Measurements from ENCODE around the gene CXCL12.

GRCh38 chr10:44348496-44348895 is 36.4 kb downstream of the CXCL12 start:
- TF ChIP-seq CTCF (IDR thresholded peaks at IDR 0.05; ENCODE audit: insufficient read depth, low read length) (no peak), POLR2AphosphoS5 (IDR thresholded peaks at IDR 0.05; ENCODE audit: low read depth) (no peak), REST (IDR thresholded peaks at IDR 0.05; ENCODE audit: insufficient replicate concordance, low read depth) (no peak), SPI1 (IDR thresholded peaks at IDR 0.05; ENCODE audit: borderline replicate concordance, low read depth) (no peak)
